ENCODE data around the gene ABCC11. TPM values are rescaled to one million over a fixed set of nuclear protein-coding genes. Genes with fewer than 3 reads are reported as not detected.

The ABCC11 gene
- total RNA-seq, 2 experiments from 2014 or later: 0.14 to 0.16 TPM

DNA sequence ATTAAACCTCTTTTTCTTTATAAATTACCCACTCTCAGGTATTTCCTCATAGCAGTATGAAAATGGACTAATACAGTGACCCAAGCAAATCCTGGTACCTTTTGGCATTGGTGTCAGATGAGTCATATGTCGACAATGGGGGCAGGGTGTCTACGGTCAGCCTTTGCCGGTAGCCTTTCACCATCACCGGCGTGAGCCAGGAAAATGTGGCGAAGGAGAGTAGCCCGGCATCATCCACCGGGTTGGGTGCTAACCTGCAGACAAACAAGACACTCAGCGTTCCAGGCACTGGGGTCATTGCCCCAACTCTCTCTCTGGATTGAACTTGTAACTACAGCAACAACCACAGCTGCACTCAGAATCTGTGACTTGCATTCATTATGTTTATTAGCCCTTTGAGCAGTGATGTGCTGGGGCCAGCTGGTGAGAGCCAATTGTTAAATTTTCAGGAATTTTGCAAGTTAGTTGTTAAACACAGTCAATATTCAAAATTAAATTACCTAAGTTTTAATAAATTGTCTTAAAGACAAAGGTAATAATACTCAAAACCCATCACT, 103.4 kb downstream of the ABCC11 start:
- Mint-ChIP-seq H3K27ac (no peak overlapping the region), H3K9me3 (no peaks in the 10 kb centered on the region), H3K4me1 (no peaks in the 10 kb centered on the region), H3K36me3 (no peaks in the 10 kb centered on the region), H3K27me3 (peaks cover 23% of the 10 kb centered on the region), H3K4me3 (no peak overlapping the region)
- no peak for DNase-seq

GRCh38 chr16:48140821-48141220, 106.5 kb downstream of the ABCC11 start:
- no peak for DNase-seq
- H3K36me3 Mint-ChIP-seq: no peaks in the 10 kb centered on the region
- no peak overlapping the region for H3K27ac Mint-ChIP-seq
- no peaks in the 10 kb centered on the region for H3K4me1 Mint-ChIP-seq
- no peaks in the 10 kb centered on the region for H3K9me3 Mint-ChIP-seq
- H3K27me3 Mint-ChIP-seq: peaks cover 5% of the 10 kb centered on the region
- H3K4me3 Mint-ChIP-seq: no peak overlapping the region

GRCh38 chr16:48139517-48139916, 107.8 kb downstream of the ABCC11 start:
- Mint-ChIP-seq H3K27me3 (peaks cover 5% of the 10 kb centered on the region), H3K36me3 (no peaks in the 10 kb centered on the region), H3K9me3 (no peaks in the 10 kb centered on the region), H3K4me3 (no peak overlapping the region), H3K27ac (no peak overlapping the region), H3K4me1 (no peaks in the 10 kb centered on the region)
- DNase-seq: no peak

GRCh38 chr16:48138543-48138942, 108.8 kb downstream of the ABCC11 start:
- no peak for DNase-seq
- Mint-ChIP-seq H3K9me3 (no peaks in the 10 kb centered on the region), H3K4me1 (no peaks in the 10 kb centered on the region), H3K27me3 (peaks cover 5% of the 10 kb centered on the region), H3K27ac (no peak overlapping the region), H3K4me3 (no peak overlapping the region), H3K36me3 (no peaks in the 10 kb centered on the region)

GRCh38 chr16:48137822-48138221, 109.5 kb downstream of the ABCC11 start:
- Mint-ChIP-seq H3K9me3 (no peaks in the 10 kb centered on the region), H3K4me1 (no peaks in the 10 kb centered on the region), H3K27me3 (peaks cover 5% of the 10 kb centered on the region), H3K36me3 (no peaks in the 10 kb centered on the region), H3K4me3 (no peak overlapping the region), H3K27ac (no peak overlapping the region)
- DNase-seq: no peak

DNA sequence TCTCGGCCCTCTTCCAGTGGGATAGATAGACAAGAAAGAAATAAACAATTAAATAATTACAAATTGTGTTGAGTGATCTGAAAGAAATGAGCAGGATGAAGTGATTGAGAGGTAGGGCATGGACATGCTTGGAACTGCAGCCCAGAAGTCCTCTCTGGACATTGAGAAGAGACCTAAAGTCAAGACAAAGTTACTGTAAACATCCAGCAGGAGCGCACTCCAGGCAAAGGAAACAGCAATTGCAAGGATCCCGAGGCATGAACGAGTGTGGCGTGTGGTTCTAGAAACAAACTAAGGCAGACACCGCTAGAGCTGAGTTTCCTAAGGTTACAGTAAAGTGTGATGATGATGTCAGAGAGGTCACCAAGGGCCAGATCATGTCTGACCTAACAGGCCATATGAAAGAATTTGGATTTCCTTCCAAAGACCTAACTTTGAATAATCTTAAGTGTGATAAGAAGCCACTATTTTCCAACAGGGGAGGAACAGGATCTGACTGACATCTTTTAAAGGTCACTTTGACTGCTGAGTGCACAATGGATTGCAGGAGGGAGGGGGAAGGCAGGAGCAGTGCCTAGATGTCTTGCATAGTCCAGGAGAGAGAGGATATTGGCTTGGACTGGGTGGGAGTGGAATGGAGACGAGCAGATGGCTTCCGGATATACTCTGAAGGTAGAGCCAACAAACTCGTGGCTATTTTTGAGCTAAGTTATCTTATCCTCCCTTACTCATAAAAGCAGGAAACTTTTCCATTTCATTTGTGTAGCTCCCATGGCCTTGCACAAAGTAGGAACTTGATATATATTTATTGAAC, 110.6 kb downstream of the ABCC11 start:
- no peaks in the 10 kb centered on the region for H3K36me3 Mint-ChIP-seq

GRCh38 chr16:48133455-48134211, 113.7 kb downstream of the ABCC11 start:
- no peak for DNase-seq
- Mint-ChIP-seq H3K4me1 (no peaks in the 10 kb centered on the region), H3K36me3 (no peaks in the 10 kb centered on the region), H3K4me3 (no peak overlapping the region), H3K27me3 (peaks cover 9% of the 10 kb centered on the region), H3K9me3 (no peaks in the 10 kb centered on the region), H3K27ac (no peak overlapping the region)

More for the DNA sequence above, 110.6 kb downstream of the ABCC11 start:
- DNase-seq: no peak
- H3K4me1 Mint-ChIP-seq: no peaks in the 10 kb centered on the region
- H3K27me3 Mint-ChIP-seq: peaks cover under 1% of the 10 kb centered on the region
- H3K4me3 Mint-ChIP-seq: no peak overlapping the region
- H3K9me3 Mint-ChIP-seq: no peaks in the 10 kb centered on the region
- no peak overlapping the region for H3K27ac Mint-ChIP-seq

DNA sequence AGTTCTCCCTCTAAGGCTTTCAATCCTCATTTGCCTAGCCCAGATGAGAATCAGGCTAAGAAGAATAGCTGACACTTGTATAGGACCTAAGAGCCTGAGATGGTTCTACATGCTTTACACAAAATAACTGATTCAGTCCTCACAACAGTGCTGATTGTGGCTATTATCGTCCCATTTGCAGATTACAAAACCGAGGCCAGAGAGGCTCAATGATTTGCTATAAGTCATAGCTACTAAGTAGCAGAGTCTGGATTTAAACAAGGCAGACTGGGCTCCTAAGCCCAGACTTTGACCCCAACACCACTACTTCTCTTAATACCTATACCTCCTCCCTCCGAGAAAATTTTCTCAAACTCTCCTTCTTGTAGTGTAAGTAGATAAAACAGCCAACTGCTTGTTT, 114.6 kb downstream of the ABCC11 start:
- Mint-ChIP-seq H3K4me3 (no peak overlapping the region), H3K4me1 (no peaks in the 10 kb centered on the region), H3K27me3 (peaks cover 9% of the 10 kb centered on the region), H3K27ac (no peak overlapping the region), H3K36me3 (no peaks in the 10 kb centered on the region), H3K9me3 (no peaks in the 10 kb centered on the region)
- DNase-seq: no peak

- no peaks in the 10 kb centered on the region for H3K36me3 Mint-ChIP-seq
Measured at GRCh38 chr16:48131201-48131935, 116.0 kb downstream of the ABCC11 start.

DNA sequence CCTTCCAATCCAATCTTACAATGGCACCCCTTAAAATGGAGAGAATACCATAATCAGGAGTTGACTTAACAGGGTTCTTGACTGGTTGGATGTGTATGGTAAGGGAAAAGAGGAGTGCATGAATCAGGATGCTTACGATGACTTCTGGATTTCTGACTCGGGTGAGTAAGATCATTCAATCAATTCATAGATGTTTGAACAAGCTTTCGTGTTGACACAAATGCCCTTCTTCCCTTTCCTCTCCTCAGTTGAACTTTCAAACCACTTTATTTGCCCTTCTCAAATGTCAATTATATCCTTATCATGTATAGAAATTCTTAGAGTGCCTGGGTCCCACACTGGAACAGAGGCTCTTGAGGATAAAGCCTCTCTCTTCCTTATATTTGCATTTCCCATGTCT, 117.4 kb downstream of the ABCC11 start:
- Mint-ChIP-seq H3K36me3 (no peaks in the 10 kb centered on the region), H3K27me3 (peaks cover 9% of the 10 kb centered on the region), H3K9me3 (no peaks in the 10 kb centered on the region), H3K4me3 (no peak overlapping the region), H3K27ac (no peak overlapping the region), H3K4me1 (no peaks in the 10 kb centered on the region)
- no peak for DNase-seq

More at GRCh38 chr16:48131201-48131935, 116.0 kb downstream of the ABCC11 start:
- Mint-ChIP-seq H3K9me3 (no peaks in the 10 kb centered on the region), H3K4me1 (no peaks in the 10 kb centered on the region), H3K27ac (no peak overlapping the region), H3K27me3 (peaks cover 9% of the 10 kb centered on the region), H3K4me3 (no peak overlapping the region)
- DNase-seq: no peak

- H3K27me3 Mint-ChIP-seq: peaks cover 9% of the 10 kb centered on the region
- H3K9me3 Mint-ChIP-seq: no peaks in the 10 kb centered on the region
- no peaks in the 10 kb centered on the region for H3K4me1 Mint-ChIP-seq
Measured at GRCh38 chr16:48128769-48129168, 118.6 kb downstream of the ABCC11 start.

DNA sequence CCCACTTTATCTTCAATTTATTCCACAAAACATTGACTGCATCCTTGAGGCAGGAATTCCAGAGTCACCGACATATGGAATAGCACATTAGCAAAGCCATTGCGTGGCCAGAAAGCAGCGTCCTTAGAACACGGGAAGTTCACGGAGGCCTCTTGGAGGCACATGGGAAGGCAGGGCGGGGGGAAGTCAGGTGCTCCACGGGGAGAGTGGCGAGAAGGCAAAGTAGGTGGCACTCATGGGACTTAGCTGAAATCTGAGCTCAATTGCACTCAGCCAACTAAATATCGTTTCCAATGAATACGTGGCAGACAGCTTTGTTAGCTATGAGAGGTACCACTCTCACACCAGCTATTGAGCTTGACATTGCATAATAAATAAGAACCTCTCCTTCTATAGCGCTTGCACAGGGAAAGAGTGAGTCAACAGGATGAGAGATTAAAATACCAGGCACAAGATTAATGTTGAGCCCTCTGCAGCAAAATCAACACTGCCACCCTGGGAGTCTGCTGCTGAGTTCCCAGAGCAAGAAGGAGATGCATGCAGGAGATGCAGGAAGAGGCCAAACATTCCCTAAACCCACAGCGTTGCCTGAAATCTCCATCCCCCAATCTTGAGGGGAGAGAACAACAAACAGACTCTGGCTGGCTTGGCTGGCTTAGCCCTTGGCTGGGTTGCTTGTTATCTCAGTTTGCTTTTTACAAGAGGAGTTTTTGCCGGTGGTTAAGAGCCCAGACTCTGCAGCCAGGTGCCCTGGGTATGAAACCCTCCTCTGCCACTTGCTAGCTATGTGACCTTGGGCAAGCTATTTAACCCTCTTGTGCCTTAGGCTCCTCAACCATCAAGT, 120.3 kb downstream of the ABCC11 start:
- no peak for DNase-seq
- Mint-ChIP-seq H3K27ac (no peak overlapping the region), H3K9me3 (no peaks in the 10 kb centered on the region), H3K4me3 (no peak overlapping the region), H3K4me1 (peaks cover 7% of the 10 kb centered on the region), H3K36me3 (no peaks in the 10 kb centered on the region), H3K27me3 (peaks cover 9% of the 10 kb centered on the region)

More at GRCh38 chr16:48128769-48129168, 118.6 kb downstream of the ABCC11 start:
- no peak overlapping the region for H3K27ac Mint-ChIP-seq
- DNase-seq: no peak
- no peak overlapping the region for H3K4me3 Mint-ChIP-seq
- H3K36me3 Mint-ChIP-seq: no peaks in the 10 kb centered on the region

- Mint-ChIP-seq H3K4me3 (no peak overlapping the region), H3K4me1 (peaks cover 7% of the 10 kb centered on the region), H3K36me3 (no peaks in the 10 kb centered on the region), H3K27me3 (peaks cover 5% of the 10 kb centered on the region), H3K27ac (no peak overlapping the region), H3K9me3 (no peaks in the 10 kb centered on the region)
- no peak for DNase-seq
Measured at GRCh38 chr16:48125888-48126287, 121.5 kb downstream of the ABCC11 start.

DNA sequence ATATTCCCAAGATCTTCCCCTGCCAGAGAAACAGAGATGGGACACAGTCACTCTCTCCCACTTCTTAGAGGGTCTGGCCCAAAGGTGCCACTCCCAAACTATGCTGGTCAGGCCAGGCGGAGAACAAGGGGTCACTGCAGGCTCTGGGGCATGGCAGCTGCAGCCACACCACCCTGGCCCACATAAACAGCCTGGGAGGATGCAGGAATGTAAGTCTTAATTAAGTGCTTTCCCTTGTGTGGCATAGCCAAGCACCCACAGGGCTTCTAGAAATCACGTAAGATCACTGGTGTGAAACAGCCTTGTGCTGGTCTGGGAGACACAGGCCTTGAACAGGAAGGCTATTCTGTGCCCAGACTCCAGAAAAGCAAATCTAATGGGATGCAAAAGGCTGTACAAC, 123.1 kb downstream of the ABCC11 start:
- H3K4me1 Mint-ChIP-seq: peaks cover 7% of the 10 kb centered on the region
- no peaks in the 10 kb centered on the region for H3K36me3 Mint-ChIP-seq
- H3K27me3 Mint-ChIP-seq: no peaks in the 10 kb centered on the region
- no peaks in the 10 kb centered on the region for H3K9me3 Mint-ChIP-seq
- no peak overlapping the region for H3K27ac Mint-ChIP-seq
- no peak for DNase-seq
- H3K4me3 Mint-ChIP-seq: no peak overlapping the region
